Right lobe of liver (tissue), 4 donors: ENCODE measurements around the gene ICA1.

ENCODE experiments used
- POLR2A ChIP-seq: fragments of 450-650 bp; IDR thresholded peaks from one replicate; pipeline ENCODE4 v1.6.1; 2017; ENCODE audit warnings: antibody characterized with exemption, mild to moderate bottlenecking
- TF ChIP-seq, protein P1 (sequence below), 4 donors: fragments of 200-600 bp in 3 of 4; fragments of 450-650 bp in 1 of 4; IDR thresholded peaks; one replicate each; pipeline versions ENCODE4 v1.5.1 to v1.8.0; 2016 to 2022; ENCODE audit warnings: antibody characterized with exemption in 4 of 4, mild to moderate bottlenecking in 2 of 4
- donor health status: DM: no; HTN: no; CAD: no.
- donor health status: DM: no; HTN: no; CAD: no.
- donor health status: DM: no; HTN: yes; CAD: no.

DNA sequence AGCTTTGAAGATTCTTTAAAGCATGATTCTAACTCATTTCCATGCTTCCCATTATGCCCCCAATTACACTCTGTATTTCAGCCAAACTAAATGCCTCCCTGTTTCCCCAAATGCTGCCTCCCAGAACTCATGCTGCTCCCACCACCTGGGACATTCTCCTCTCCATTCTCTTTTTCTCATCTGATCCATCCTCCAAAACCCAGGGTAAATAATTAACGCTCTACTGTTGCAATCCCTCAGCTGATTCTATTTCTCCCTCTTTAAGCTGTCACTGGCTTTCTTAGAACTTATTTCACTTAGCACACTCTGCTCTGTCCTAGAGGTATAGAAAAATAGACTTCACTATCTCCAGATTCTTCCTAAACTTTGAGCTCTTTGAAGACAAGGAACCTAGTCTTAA is 104.7 kb downstream of the ICA1 start:
- TF ChIP-seq POLR2A, result no peak
- TF ChIP-seq, protein P1, sequence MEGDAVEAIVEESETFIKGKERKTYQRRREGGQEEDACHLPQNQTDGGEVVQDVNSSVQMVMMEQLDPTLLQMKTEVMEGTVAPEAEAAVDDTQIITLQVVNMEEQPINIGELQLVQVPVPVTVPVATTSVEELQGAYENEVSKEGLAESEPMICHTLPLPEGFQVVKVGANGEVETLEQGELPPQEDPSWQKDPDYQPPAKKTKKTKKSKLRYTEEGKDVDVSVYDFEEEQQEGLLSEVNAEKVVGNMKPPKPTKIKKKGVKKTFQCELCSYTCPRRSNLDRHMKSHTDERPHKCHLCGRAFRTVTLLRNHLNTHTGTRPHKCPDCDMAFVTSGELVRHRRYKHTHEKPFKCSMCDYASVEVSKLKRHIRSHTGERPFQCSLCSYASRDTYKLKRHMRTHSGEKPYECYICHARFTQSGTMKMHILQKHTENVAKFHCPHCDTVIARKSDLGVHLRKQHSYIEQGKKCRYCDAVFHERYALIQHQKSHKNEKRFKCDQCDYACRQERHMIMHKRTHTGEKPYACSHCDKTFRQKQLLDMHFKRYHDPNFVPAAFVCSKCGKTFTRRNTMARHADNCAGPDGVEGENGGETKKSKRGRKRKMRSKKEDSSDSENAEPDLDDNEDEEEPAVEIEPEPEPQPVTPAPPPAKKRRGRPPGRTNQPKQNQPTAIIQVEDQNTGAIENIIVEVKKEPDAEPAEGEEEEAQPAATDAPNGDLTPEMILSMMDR (IDR thresholded peaks at IDR 0.05), result no peak
